MCF 10A (cell line): ENCODE results near the gene TAB2. TPM values are rescaled to one million over a fixed set of nuclear protein-coding genes. Genes with fewer than 3 reads are reported as not detected.
A peak's percentile ranks its signal among the peaks of the same experiment; 100 is the strongest.

Source experiments
- BruUV-seq: library from RNA; stranded (reverse); fragments of 400-500 nt; replicated peaks from 2 replicates; lab custom pipeline; 2021; lab: Mats Ljungman, UMichigan
- CTCF ChIA-PET: fragments of 300-600 bp; sonication (Branson Sonifier 250); formaldehyde crosslinking; extraction: SDS; loops from one replicate; lab custom pipeline; 2021; ENCODE audit warnings: antibody characterized with exemption, inconsistent platforms; lab: Yijun Ruan, JAX
- POLR2A ChIA-PET: fragments of 300-600, 350-650 bp; sonication (Branson Sonifier 250); formaldehyde crosslinking; extraction: SDS; loops from one replicate; lab custom pipeline; 2020; ENCODE audit warnings: antibody characterized with exemption, inconsistent platforms; lab: Yijun Ruan, JAX
- DNase-seq: peaks from one replicate; pipeline ENCODE4 v3.0.0-alpha.2; 2018; ENCODE audit not compliant: unreplicated experiment
- H3K27ac Mint-ChIP-seq: one replicate; pipeline ENCODE4 v1.8.0; 2022; ENCODE audit warnings: mild to moderate bottlenecking, low read depth, mixed read lengths; ENCODE audit not compliant: unreplicated experiment
- H3K27me3 Mint-ChIP-seq: one replicate; pipeline ENCODE4 v1.8.0; 2022; ENCODE audit warnings: mixed read lengths; ENCODE audit not compliant: insufficient read depth, unreplicated experiment
- H3K36me3 Mint-ChIP-seq: one replicate; pipeline ENCODE4 v1.8.0; 2022; ENCODE audit warnings: mild to moderate bottlenecking, moderate library complexity, mixed read lengths; ENCODE audit not compliant: insufficient read depth, unreplicated experiment
- H3K4me1 Mint-ChIP-seq: one replicate; pipeline ENCODE4 v1.8.0; 2022; ENCODE audit warnings: mixed read lengths; ENCODE audit not compliant: insufficient read depth, unreplicated experiment
- H3K4me3 Mint-ChIP-seq: one replicate; pipeline ENCODE4 v1.8.0; 2022; ENCODE audit warnings: mild to moderate bottlenecking, moderate library complexity, mixed read lengths; ENCODE audit not compliant: unreplicated experiment
- H3K9me3 Mint-ChIP-seq: one replicate; pipeline ENCODE4 v1.8.0; 2022; ENCODE audit warnings: mixed read lengths; ENCODE audit not compliant: unreplicated experiment
- CTCF ChIP-seq: fragments of 200-600 bp; IDR thresholded peaks from one replicate; pipeline ENCODE4 v1.8.0; 2022; ENCODE audit warnings: antibody characterized with exemption, mild to moderate bottlenecking; ENCODE audit not compliant: unreplicated experiment
- intact Hi-C: fragments of 100-400 bp; cut with micrococcal nuclease; formaldehyde crosslinking; loops from 2 replicates; pipeline ENCODE4 v1.14.1; 2022
- total RNA-seq: library from RNA; stranded (reverse); gene quantifications from 2 replicates; pipeline ENCODE4 v1.2.3, GENCODE V29; 2022

TAB2 gene
- total RNA-seq, 1 experiment from 2014 or later = 76.4 TPM

- DNase-seq = no peak
- H3K36me3 Mint-ChIP-seq = peaks cover 6% of the 10 kb centered on the region
- ChIA-PET POLR2A (interaction anchor here (0.9 kb wide), 1 partner anchor 11 kb away, joined by 3 read pairs; no protein-coding TSS in a partner anchor), CTCF (interaction anchor here (0.9 kb wide), 1 partner anchor 9 kb away, joined by 3 read pairs; no protein-coding TSS in a partner anchor)
- no peaks in the 10 kb centered on the region for H3K27me3 Mint-ChIP-seq
- H3K4me3 Mint-ChIP-seq = no peak overlapping the region
- no peaks in the 10 kb centered on the region for H3K9me3 Mint-ChIP-seq
- no peak for TF ChIP-seq CTCF
- no TSS peak for BruUV-seq
- intact Hi-C loops = no loop called here
- H3K27ac Mint-ChIP-seq = no peak overlapping the region
- H3K4me1 Mint-ChIP-seq = peaks cover 5% of the 10 kb centered on the region
Measured at GRCh38 chr6:149305372-149305771, 12.1 kb upstream of the TAB2 start.

DNA sequence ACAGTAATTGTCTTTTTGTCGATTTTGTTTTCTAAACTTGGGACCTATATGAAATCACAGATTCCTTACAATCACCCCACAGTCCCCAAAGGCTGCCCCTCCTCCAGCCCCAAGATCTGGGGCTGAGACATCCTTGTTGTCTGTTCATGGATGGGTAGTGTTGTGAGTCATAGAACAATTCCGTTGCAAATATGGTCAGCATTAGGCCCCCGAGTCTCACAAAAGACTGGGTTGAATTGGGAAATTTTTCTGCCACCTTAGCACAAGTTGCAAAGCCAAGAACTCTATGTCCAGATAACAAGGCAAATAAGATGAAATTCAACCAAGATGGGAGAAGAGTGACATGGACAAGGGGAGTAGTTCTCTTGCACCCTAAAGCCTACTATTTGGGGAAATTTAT lies 10.5 kb upstream of the TAB2 start:
- Mint-ChIP-seq H3K36me3 (peaks cover 6% of the 10 kb centered on the region), H3K27me3 (no peaks in the 10 kb centered on the region), H3K27ac (no peak overlapping the region), H3K4me3 (no peak overlapping the region), H3K9me3 (no peaks in the 10 kb centered on the region), H3K4me1 (peaks cover 5% of the 10 kb centered on the region)
- no TSS peak for BruUV-seq
- ChIA-PET POLR2A (no interaction called here), CTCF (no interaction called here)
- intact Hi-C loops = no loop called here
- TF ChIP-seq CTCF = no peak
- DNase-seq = peak; percentile 52

DNA sequence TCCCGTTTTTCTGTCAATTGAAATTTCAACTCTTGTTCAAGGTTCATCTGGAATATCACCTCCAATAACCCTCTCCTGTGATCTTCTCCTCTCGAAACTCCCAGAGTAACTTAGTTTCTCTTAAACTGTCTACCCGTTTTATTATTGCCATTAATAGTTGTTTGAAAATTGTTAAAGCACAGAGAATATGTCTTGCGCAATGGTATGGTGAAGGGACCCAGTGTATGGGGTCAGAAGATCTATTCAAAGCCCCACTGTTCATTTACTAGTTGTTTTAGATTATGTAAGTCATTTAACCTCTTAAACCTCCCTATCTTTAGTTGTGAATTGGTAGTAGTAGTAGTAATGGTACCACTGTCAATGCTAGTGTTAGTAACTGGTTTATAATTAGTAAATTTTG lies 6.2 kb upstream of the TAB2 start:
- H3K36me3 Mint-ChIP-seq = peaks cover 6% of the 10 kb centered on the region
- BruUV-seq = no TSS peak
- H3K4me3 Mint-ChIP-seq = no peak overlapping the region
- no peaks in the 10 kb centered on the region for H3K27me3 Mint-ChIP-seq
- peaks cover 5% of the 10 kb centered on the region for H3K4me1 Mint-ChIP-seq
- no peak for TF ChIP-seq CTCF
- ChIA-PET CTCF (interaction anchor here (0.6 to 1.0 kb wide), 2 partner anchors 18 to 120 kb away, joined by 3 read pairs; no protein-coding TSS in a partner anchor), POLR2A (interaction anchor here (0.6 kb wide), 1 partner anchor 61 kb away, joined by 4 read pairs; no protein-coding TSS in a partner anchor)
- intact Hi-C loops = no loop called here
- no peak for DNase-seq
- no peak overlapping the region for H3K27ac Mint-ChIP-seq
- no peaks in the 10 kb centered on the region for H3K9me3 Mint-ChIP-seq

DNA sequence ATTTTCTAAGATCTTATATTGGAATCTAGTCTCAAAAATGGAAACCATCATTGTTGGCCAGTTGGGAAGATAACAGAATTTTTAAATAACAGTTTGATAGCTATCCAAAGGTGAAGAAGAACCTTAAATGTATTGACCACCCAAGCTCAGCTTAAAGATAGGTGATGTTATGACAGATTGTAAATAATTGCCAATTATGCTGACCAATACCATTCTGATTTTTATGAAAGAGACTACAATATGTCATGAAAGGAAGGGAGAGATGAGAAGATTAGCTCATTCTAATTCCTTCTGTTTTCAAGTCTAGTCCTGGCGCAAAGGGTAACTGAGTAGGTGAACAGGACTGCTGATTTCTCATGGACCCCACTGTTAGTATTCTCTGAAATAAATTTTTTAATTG lies 5.7 kb upstream of the TAB2 start:
- Mint-ChIP-seq H3K27me3 (no peaks in the 10 kb centered on the region), H3K9me3 (no peaks in the 10 kb centered on the region), H3K27ac (no peak overlapping the region), H3K4me3 (no peak overlapping the region), H3K36me3 (peaks cover 6% of the 10 kb centered on the region), H3K4me1 (peaks cover 5% of the 10 kb centered on the region)
- ChIA-PET POLR2A (no interaction called here), CTCF (interaction anchor here (0.6 to 1.0 kb wide), 2 partner anchors 18 to 120 kb away, joined by 3 read pairs; no protein-coding TSS in a partner anchor)
- no peak for DNase-seq
- TF ChIP-seq CTCF = no peak
- intact Hi-C loops = no loop called here
- BruUV-seq = no TSS peak
